ENCODE data around the gene ELF1. TPM values are rescaled to one million over a fixed set of nuclear protein-coding genes. Genes with fewer than 3 reads are reported as not detected.
A peak's percentile ranks its signal among the peaks of the same experiment; 100 is the strongest.

Gene ELF1
- total and polyA plus RNA-seq, 2 of the 8 experiments (the other 6 are each of a cell fraction or from before 2014, with no cell fraction given), result 5.6 to 18.2 TPM

DNA sequence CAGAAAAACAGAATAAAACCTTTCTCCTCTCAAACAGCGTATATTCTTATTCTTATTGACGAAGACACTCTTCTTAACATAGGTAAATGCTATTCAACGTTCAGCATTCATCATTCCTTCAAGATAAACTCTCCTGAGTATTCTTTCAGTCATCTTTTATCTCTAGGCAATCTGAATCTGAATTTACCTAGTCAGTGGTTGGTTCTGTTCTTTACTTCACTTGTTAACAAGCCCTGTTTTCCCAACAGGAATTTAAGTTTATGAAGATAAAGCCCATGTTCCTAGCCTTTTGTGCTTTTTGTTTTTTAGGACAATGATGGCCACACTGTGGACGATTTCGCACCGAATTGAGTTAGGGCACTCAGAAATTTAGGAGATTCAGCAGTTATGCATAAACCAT is 3.2 kb downstream of the ELF1 start:
- no peak overlapping the region for H3K23ac ChIP-seq (ENCODE audit: insufficient read length)
- H3K36me3 ChIP-seq (ENCODE audit: control insufficient read depth in 2 of 4, insufficient read depth in 4 of 4, low read length in 3 of 4), result no peaks in the 10 kb centered on the region
- H2AK5ac ChIP-seq (ENCODE audit: low read depth, low read length), result no peak overlapping the region
- no peaks in the 10 kb centered on the region for H3K27me3 ChIP-seq (replicated peaks in 1 of 4; ENCODE audit: control insufficient read depth in 3 of 4, extremely low read depth in 1 of 4, insufficient read depth in 3 of 4, low read length in 3 of 4)
- no peak overlapping the region for H2BK120ac ChIP-seq (replicated peaks; ENCODE audit: low read depth, low read length)
- no peak for TF ChIP-seq KDM1A (IDR thresholded peaks at IDR 0.05; ENCODE audit: borderline replicate concordance, low read length)
- no peak for TF ChIP-seq SP2 (IDR thresholded peaks at IDR 0.05; ENCODE audit: low read length)
- TF ChIP-seq SIX5 (IDR thresholded peaks at IDR 0.05; ENCODE audit: low read depth, low read length), result no peak
- no peak for TF ChIP-seq CTCF (IDR thresholded peaks at IDR 0.05; ENCODE audit: control extremely low read depth in 1 of 3, insufficient read depth in 1 of 3, low read depth in 1 of 3, low read length in 3 of 3)
- TF ChIP-seq BCL11A (IDR thresholded peaks at IDR 0.05; ENCODE audit: low read depth in 2 of 2, low read length in 2 of 2), result no peak
- TF ChIP-seq MAFK (IDR thresholded peaks at IDR 0.05; ENCODE audit: low read depth, low read length), result no peak
- no peak for TF ChIP-seq ZNF274 (IDR thresholded peaks at IDR 0.05; ENCODE audit: borderline replicate concordance, extremely low read depth, low read length)
- TF ChIP-seq, protein P1, sequence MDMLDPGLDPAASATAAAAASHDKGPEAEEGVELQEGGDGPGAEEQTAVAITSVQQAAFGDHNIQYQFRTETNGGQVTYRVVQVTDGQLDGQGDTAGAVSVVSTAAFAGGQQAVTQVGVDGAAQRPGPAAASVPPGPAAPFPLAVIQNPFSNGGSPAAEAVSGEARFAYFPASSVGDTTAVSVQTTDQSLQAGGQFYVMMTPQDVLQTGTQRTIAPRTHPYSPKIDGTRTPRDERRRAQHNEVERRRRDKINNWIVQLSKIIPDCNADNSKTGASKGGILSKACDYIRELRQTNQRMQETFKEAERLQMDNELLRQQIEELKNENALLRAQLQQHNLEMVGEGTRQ (IDR thresholded peaks at IDR 0.05; ENCODE audit: low read length), result no peak
- TF ChIP-seq RNF2 (IDR thresholded peaks at IDR 0.05; ENCODE audit: borderline replicate concordance, low read depth, low read length, missing control alignments, poor library complexity, severe bottlenecking), result no peak
- no peak for TF ChIP-seq TBP (IDR thresholded peaks at IDR 0.05; ENCODE audit: low read depth, low read length)
- no peak for TF ChIP-seq CBX5 (IDR thresholded peaks at IDR 0.05; ENCODE audit: low read depth, low read length)
- no peaks in the 10 kb centered on the region for H3K23me2 ChIP-seq (ENCODE audit: low read depth, low read length)
- H2BK12ac ChIP-seq (ENCODE audit: low read depth, low read length), result no peak overlapping the region
- H3K9ac ChIP-seq (replicated peaks in 1 of 4; ENCODE audit: extremely low read depth in 1 of 4, low read depth in 3 of 4, low read length in 3 of 4), result no peak overlapping the region
- H3K4ac ChIP-seq (replicated peaks; ENCODE audit: insufficient read length, low read depth, low read length), result no peak overlapping the region
- no peak overlapping the region for H4K8ac ChIP-seq (ENCODE audit: extremely low read depth, insufficient read depth, low read length)
- no peaks in the 10 kb centered on the region for H3K9me3 ChIP-seq (ENCODE audit: insufficient read depth in 2 of 2, low read depth in 1 of 2, low read length in 1 of 2)
- FAIRE-seq (no peak), DNase-seq (ENCODE audit: low read depth in 1 of 2, low spot score in 2 of 2) (no peak)
- H2BK20ac ChIP-seq (ENCODE audit: low read length), result no peak overlapping the region
- no peak overlapping the region for H3K27ac ChIP-seq (ENCODE audit: low read depth, low read length)
- ChIA-PET POLR2A (ENCODE audit: partially characterized antibody) (no interaction called here), CTCF (ENCODE audit: partially characterized antibody) (no interaction called here)
- H3K14ac ChIP-seq (ENCODE audit: insufficient read length), result no peak overlapping the region
- H3K18ac ChIP-seq (ENCODE audit: extremely low read depth, low read length), result no peak overlapping the region
- H3K79me2 ChIP-seq (ENCODE audit: control insufficient read depth in 1 of 2, insufficient read depth in 2 of 2, low read length in 2 of 2), result no peaks in the 10 kb centered on the region
- WGBS, 2 experiments (ENCODE audit: extremely low coverage in 1 of 2, insufficient coverage in 1 of 2, insufficient read length in 1 of 2, insufficient replicate concordance in 2 of 2, low coverage in 1 of 2, low lambda C conversion rate in 2 of 2, missing lambda C conversion rate in 1 of 2), result 43% methylated on average over 6 of the region's 6 CpGs; no CpG with 5 or more reads in 1 of the 2 experiments
- no peak overlapping the region for H2AFZ ChIP-seq (ENCODE audit: low read length)
- H4K91ac ChIP-seq (replicated peaks; ENCODE audit: insufficient read length, low read length), result no peak overlapping the region
- H3K56ac ChIP-seq (replicated peaks; ENCODE audit: insufficient read length, low read depth, low read length), result no peak overlapping the region
- peak overlapping the region in 1 of 4 experiments; percentile 12; a peak in 1 of 8 replicates for H3K4me3 ChIP-seq (ENCODE audit: extremely low read depth in 1 of 4, insufficient read depth in 2 of 4, low read depth in 3 of 4, low read length in 4 of 4)
- H2BK15ac ChIP-seq (ENCODE audit: low read length), result no peak overlapping the region
- no peak overlapping the region for H4K5ac ChIP-seq (ENCODE audit: insufficient read length, low read depth, low read length)
- H3K4me1 ChIP-seq (replicated peaks in 1 of 4; ENCODE audit: control insufficient read depth in 3 of 4, insufficient read depth in 4 of 4, low read length in 3 of 4), result peaks cover 0 to 20% (median 0%) of the 10 kb centered on the region in 4 experiments; a peak in 4 of 7 replicates
- H2BK5ac ChIP-seq (ENCODE audit: low read depth, low read length), result no peak overlapping the region
- no peaks in the 10 kb centered on the region for H3K79me1 ChIP-seq (ENCODE audit: low read depth, low read length)
- H4K20me1 ChIP-seq (replicated peaks in 1 of 2; ENCODE audit: control insufficient read depth in 1 of 2, insufficient read depth in 2 of 2, low read length in 2 of 2), result no peaks in the 10 kb centered on the region
- peak overlapping the region; percentile 0 to 30; a peak in 1 of 4 replicates for H3K4me2 ChIP-seq (ENCODE audit: insufficient read depth in 1 of 2, low read depth in 2 of 2, low read length in 2 of 2)
